Measurements from ENCODE around the gene HAUS6. TPM values are rescaled to one million over a fixed set of nuclear protein-coding genes. Genes with fewer than 3 reads are reported as not detected.
A peak's percentile ranks its signal among the peaks of the same experiment; 100 is the strongest.

Gene HAUS6
- total RNA-seq, 2 donors from 2014 or later = 7.3 to 11.3 TPM

- Histone ChIP-seq H3K27ac (peak overlapping the region; percentile 92 to 96), H3K4me3 (peak overlapping the region; percentile 66 to 74), H3K9me3 (no peaks in the 10 kb centered on the region), H3K4me1 (replicated peaks) (no peaks in the 10 kb centered on the region), H3K27me3 (replicated peaks; ENCODE audit: insufficient read depth) (no peaks in the 10 kb centered on the region), H3K36me3 (no peaks in the 10 kb centered on the region)
- WGBS = 4% methylated on average over 40 of the region's 40 CpGs
- intact Hi-C loops (cut with DNase I) = loop anchor here (5.0 to 10.0 kb wide), 3 partner anchors 104 to 327 kb away; partner anchors contain the start of gene DENND4C
- TF ChIP-seq, protein P1, sequence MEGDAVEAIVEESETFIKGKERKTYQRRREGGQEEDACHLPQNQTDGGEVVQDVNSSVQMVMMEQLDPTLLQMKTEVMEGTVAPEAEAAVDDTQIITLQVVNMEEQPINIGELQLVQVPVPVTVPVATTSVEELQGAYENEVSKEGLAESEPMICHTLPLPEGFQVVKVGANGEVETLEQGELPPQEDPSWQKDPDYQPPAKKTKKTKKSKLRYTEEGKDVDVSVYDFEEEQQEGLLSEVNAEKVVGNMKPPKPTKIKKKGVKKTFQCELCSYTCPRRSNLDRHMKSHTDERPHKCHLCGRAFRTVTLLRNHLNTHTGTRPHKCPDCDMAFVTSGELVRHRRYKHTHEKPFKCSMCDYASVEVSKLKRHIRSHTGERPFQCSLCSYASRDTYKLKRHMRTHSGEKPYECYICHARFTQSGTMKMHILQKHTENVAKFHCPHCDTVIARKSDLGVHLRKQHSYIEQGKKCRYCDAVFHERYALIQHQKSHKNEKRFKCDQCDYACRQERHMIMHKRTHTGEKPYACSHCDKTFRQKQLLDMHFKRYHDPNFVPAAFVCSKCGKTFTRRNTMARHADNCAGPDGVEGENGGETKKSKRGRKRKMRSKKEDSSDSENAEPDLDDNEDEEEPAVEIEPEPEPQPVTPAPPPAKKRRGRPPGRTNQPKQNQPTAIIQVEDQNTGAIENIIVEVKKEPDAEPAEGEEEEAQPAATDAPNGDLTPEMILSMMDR (IDR thresholded peaks at IDR 0.05) = no peak
- TF ChIP-seq POLR2A (IDR thresholded peaks at IDR 0.05) = no peak
- no peak for TF ChIP-seq POLR2AphosphoS5 (IDR thresholded peaks at IDR 0.05)
- no peak for DNase-seq (ENCODE audit: low spot score)
Measured at GRCh38 chr9:19127871-19128500, 25.3 kb upstream of the HAUS6 start.

GRCh38 chr9:19124430-19124793 is 21.7 kb upstream of the HAUS6 start:
- Histone ChIP-seq H3K4me3 (no peak overlapping the region), H3K36me3 (peaks cover 0 to 5% of the 10 kb centered on the region in 2 donors), H3K27me3 (replicated peaks; ENCODE audit: insufficient read depth) (no peaks in the 10 kb centered on the region), H3K27ac (peak overlapping the region; percentile 26 to 53), H3K4me1 (replicated peaks) (peaks cover under 1% of the 10 kb centered on the region), H3K9me3 (no peaks in the 10 kb centered on the region)
- TF ChIP-seq POLR2AphosphoS5 (IDR thresholded peaks at IDR 0.05) (no peak), POLR2A (IDR thresholded peaks at IDR 0.05) (no peak)
- TF ChIP-seq, protein P1 (IDR thresholded peaks at IDR 0.05) = no peak
- no peak for DNase-seq (ENCODE audit: low spot score)
- intact Hi-C loops (cut with DNase I) = loop anchor here (10.0 kb wide), 2 partner anchors 250 to 330 kb away; no protein-coding TSS in a partner anchor

- Histone ChIP-seq H3K36me3 (peaks cover 0 to 5% of the 10 kb centered on the region in 2 donors), H3K27me3 (replicated peaks; ENCODE audit: insufficient read depth) (no peaks in the 10 kb centered on the region), H3K4me1 (replicated peaks) (peaks cover 4% of the 10 kb centered on the region), H3K27ac (no peak overlapping the region), H3K9me3 (no peaks in the 10 kb centered on the region), H3K4me3 (no peak overlapping the region)
- 88% methylated on average over 3 of the region's 3 CpGs for WGBS
- TF ChIP-seq, protein P1 (IDR thresholded peaks at IDR 0.05) = no peak
- no peak for TF ChIP-seq POLR2AphosphoS5 (IDR thresholded peaks at IDR 0.05)
- no peak for TF ChIP-seq POLR2A (IDR thresholded peaks at IDR 0.05)
- intact Hi-C loops (cut with DNase I) = loop anchor here (10.0 kb wide), 2 partner anchors 252 to 332 kb away; no protein-coding TSS in a partner anchor
- DNase-seq (ENCODE audit: low spot score) = no peak
Measured at GRCh38 chr9:19122490-19123042, 19.9 kb upstream of the HAUS6 start.

DNA sequence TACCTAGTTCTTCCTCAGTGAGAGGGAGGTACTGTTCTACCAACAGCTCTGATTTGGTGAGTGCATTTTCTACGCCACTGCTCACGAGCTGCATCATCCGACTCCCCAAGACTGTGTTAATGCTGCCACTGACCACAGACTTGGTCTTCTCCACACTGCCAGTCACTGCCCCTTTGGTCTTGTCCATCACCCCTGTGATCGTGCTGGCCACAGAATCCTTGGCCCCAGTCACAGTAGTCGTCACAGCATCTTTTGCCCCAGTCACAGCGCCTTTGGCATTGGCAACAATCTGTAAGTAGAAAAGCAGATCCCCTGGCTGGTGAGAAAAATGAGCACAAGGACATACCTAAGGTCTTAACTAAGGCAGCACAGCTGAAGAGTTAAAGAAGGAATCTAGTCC is 18.2 kb upstream of the HAUS6 start:
- peaks cover 4% of the 10 kb centered on the region for H3K4me1 ChIP-seq (replicated peaks)
- no peaks in the 10 kb centered on the region for H3K27me3 ChIP-seq (replicated peaks; ENCODE audit: insufficient read depth)
- WGBS = 97% methylated on average over 6 of the region's 6 CpGs
- intact Hi-C loops (cut with DNase I) = loop anchor here (10.0 kb wide), 2 partner anchors 254 to 334 kb away; no protein-coding TSS in a partner anchor
- TF ChIP-seq, protein P1 (IDR thresholded peaks at IDR 0.05) = no peak
- no peak overlapping the region for H3K4me3 ChIP-seq
- no peaks in the 10 kb centered on the region for H3K9me3 ChIP-seq
- DNase-seq (ENCODE audit: low spot score) = no peak
- H3K27ac ChIP-seq = no peak overlapping the region
- peaks cover 4 to 9% of the 10 kb centered on the region in 2 donors for H3K36me3 ChIP-seq

Data from prostate gland (tissue), 2 donors.